Activated CD4-positive, alpha-beta T cell treated with anti-CD3 and anti-CD28 coated beads, Interleukin-2, amount 10 ng/mL, durations not matched to agents 24 days and 14 days (primary cell): ENCODE measurements around the gene SEC11A. TPM values are rescaled to one million over a fixed set of nuclear protein-coding genes. Genes with fewer than 3 reads are reported as not detected.
A peak's percentile ranks its signal among the peaks of the same experiment; 100 is the strongest.
"Not testable (repeated sequence)": the region's sequence is repeated elsewhere in the genome, so short reads cannot be mapped to it uniquely, and the experiment has no call there.

Source experiments
- DNase-seq: peaks from one replicate; pipeline ENCODE4 v3.0.0; 2022
- H3K27ac Mint-ChIP-seq: one replicate; pipeline ENCODE4 v1.8.0; 2022; ENCODE audit warnings: mild to moderate bottlenecking, mixed read lengths
- H3K27me3 Mint-ChIP-seq: one replicate; pipeline ENCODE4 v1.8.0; 2022; ENCODE audit warnings: mixed read lengths
- H3K36me3 Mint-ChIP-seq: one replicate; pipeline ENCODE4 v1.8.0; 2022; ENCODE audit warnings: low read depth, mild to moderate bottlenecking, mixed read lengths
- H3K4me1 Mint-ChIP-seq: one replicate; pipeline ENCODE4 v1.8.0; 2021; ENCODE audit warnings: mixed read lengths
- H3K4me3 Mint-ChIP-seq: one replicate; pipeline ENCODE4 v1.8.0; 2022; ENCODE audit warnings: mild to moderate bottlenecking, moderate library complexity, mixed read lengths
- H3K9me3 Mint-ChIP-seq: one replicate; pipeline ENCODE4 v1.8.0; 2021; ENCODE audit warnings: mixed read lengths
- intact Hi-C: fragments of 100-400 bp; cut with micrococcal nuclease; formaldehyde crosslinking; loops from one replicate; pipeline ENCODE4 v1.15.1; 2023
- total RNA-seq: library from RNA; stranded (reverse); gene quantifications from 2 replicates; pipeline ENCODE4 v1.2.3, GENCODE V29; 2022

The SEC11A gene
- 101 and 108 TPM in 2 replicates for total RNA-seq

DNA sequence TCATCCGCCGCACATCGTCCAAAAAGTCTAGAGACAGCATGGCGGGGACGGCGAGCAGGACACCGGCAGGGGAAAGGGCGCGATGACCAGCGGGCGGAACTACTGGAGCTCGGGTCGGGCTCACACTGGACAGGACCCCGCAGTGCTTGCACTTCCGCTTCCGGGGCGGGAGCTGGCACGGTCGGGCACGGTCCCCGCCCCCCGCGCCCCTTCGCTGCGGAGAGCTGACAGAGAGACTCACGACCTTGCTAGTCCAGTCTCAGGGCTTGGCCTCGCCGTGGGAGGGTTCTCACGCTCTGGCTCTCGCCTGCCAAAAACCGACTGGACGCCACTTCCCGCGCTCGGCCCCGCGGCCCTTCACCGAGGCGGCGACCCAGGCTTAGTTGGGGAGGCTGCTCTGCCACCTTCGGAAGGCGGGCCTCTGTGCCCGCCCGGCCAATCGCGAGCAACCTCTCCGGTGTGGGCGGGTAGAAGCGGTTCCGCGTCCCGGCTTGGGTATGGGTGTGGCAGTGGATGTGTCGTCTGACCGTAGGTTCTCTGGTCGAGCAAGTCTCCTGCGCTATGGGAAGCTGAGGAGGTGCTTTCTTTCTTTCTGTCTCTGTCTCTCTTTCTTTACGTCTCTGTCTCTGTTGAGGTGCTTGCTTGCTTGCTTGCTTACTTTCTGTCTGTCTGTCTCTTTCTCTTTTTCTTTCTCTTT, at the start of gene SEC11A:
SEC11A (minus strand) TSS at position 104 of the 697 bp plus-strand sequence; CDS start at position 40, 64 bp downstream.
- Mint-ChIP-seq H3K9me3 (no peaks in the 10 kb centered on the region), H3K27ac (peak within 1 kb of the TSS; percentile 91), H3K36me3 (peaks cover 13% of the 10 kb centered on the region), H3K4me3 (peak within 1 kb of the TSS; percentile 89), H3K4me1 (peaks cover 42% of the 10 kb centered on the region), H3K27me3 (no peaks in the 10 kb centered on the region)
- intact Hi-C loops, result loop anchor here (1.0 to 10.0 kb wide), 5 partner anchors 19 to 269 kb away; partner anchors contain the start of genes PDE8A, WDR73 and ZSCAN2
- DNase-seq, result peak; percentile 97

- intact Hi-C loops, result no loop called here
- Mint-ChIP-seq H3K4me3 (no peak overlapping the region), H3K4me1 (peaks cover 29% of the 10 kb centered on the region), H3K9me3 (no peaks in the 10 kb centered on the region), H3K27ac (peak overlapping the region; percentile 7), H3K36me3 (peaks cover 45% of the 10 kb centered on the region), H3K27me3 (no peaks in the 10 kb centered on the region)
- no peak for DNase-seq
Measured at GRCh38 chr15:84765675-84766074, 49.7 kb upstream of the SEC11A start.

DNA sequence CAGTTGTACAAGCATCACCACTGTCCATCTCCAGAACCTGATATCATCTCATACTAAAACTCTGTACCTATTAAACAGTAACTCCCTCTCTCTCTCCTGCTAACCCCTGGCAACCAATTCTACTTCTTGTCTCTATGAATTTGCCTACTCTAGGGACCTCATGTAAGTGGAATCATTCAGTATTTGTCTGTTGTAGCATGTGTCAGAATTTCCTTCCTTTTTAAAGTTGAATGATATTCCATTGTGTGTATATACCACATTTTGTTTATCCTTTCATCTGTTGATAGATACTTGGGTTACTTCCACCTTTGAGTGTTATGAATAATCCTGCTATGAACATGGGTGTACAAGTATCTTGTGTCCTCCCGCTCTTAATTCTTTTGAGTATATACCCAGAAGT, 49.0 kb upstream of the SEC11A start:
- DNase-seq, result no peak
- Mint-ChIP-seq H3K27ac (peak overlapping the region; percentile 35), H3K27me3 (no peaks in the 10 kb centered on the region), H3K9me3 (no peaks in the 10 kb centered on the region), H3K4me3 (no peak overlapping the region), H3K36me3 (peaks cover 42% of the 10 kb centered on the region), H3K4me1 (peaks cover 27% of the 10 kb centered on the region)
- intact Hi-C loops, result no loop called here

- Mint-ChIP-seq H3K9me3 (no peaks in the 10 kb centered on the region), H3K27me3 (no peaks in the 10 kb centered on the region), H3K4me1 (peaks cover 24% of the 10 kb centered on the region), H3K4me3 (no peak overlapping the region), H3K36me3 (peaks cover 39% of the 10 kb centered on the region), H3K27ac (peak overlapping the region; percentile 35)
- DNase-seq, result no peak
- intact Hi-C loops, result no loop called here
Measured at GRCh38 chr15:84764585-84764984, 48.6 kb upstream of the SEC11A start.

- no peak overlapping the region for H3K27ac Mint-ChIP-seq
- no peak for DNase-seq
- peaks cover 26% of the 10 kb centered on the region for H3K36me3 Mint-ChIP-seq
- no peaks in the 10 kb centered on the region for H3K27me3 Mint-ChIP-seq
- intact Hi-C loops, result loop anchor here (1.0 kb wide), 1 partner anchor 94 kb away; no protein-coding TSS in a partner anchor
- H3K9me3 Mint-ChIP-seq, result no peaks in the 10 kb centered on the region
- H3K4me3 Mint-ChIP-seq, result no peak overlapping the region
- H3K4me1 Mint-ChIP-seq, result peaks cover 21% of the 10 kb centered on the region
Measured at GRCh38 chr15:84762840-84763572, 47.1 kb upstream of the SEC11A start.

- DNase-seq, result peak; percentile 66
- Mint-ChIP-seq H3K36me3 (peaks cover 16% of the 10 kb centered on the region), H3K27me3 (no peaks in the 10 kb centered on the region), H3K27ac (no peak overlapping the region), H3K4me3 (no peak overlapping the region), H3K4me1 (peaks cover 21% of the 10 kb centered on the region), H3K9me3 (no peaks in the 10 kb centered on the region)
- intact Hi-C loops, result loop anchor here (1.0 to 2.0 kb wide), 4 partner anchors 12 to 92 kb away; no protein-coding TSS in a partner anchor
Measured at GRCh38 chr15:84761607-84762131, 45.7 kb upstream of the SEC11A start.

DNA sequence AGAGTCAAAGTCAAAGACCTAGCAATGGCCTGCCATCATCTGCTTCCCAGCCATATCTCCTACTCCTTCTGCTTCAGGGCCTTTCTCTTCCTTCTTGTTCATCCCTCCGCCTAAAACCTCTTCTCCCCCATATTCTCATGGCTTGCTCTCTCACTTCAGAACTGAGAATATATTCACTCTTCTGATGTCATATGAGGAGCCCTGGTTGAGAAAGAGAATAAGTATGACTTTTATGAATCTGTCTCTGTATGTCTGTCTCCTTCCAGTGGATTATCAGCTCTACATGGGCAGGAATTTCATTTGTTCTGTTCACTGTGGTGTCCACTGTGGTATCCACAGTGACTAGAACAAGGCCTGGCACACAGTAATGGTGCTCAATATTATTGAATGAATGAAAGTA, 44.3 kb upstream of the SEC11A start:
- no peak for DNase-seq
- H3K4me1 Mint-ChIP-seq, result peaks cover 25% of the 10 kb centered on the region
- no peak overlapping the region for H3K4me3 Mint-ChIP-seq
- H3K27ac Mint-ChIP-seq, result no peak overlapping the region
- intact Hi-C loops, result loop anchor here (2.0 kb wide), 1 partner anchor 47 kb away; no protein-coding TSS in a partner anchor
- peaks cover 12% of the 10 kb centered on the region for H3K36me3 Mint-ChIP-seq
- no peaks in the 10 kb centered on the region for H3K27me3 Mint-ChIP-seq
- no peaks in the 10 kb centered on the region for H3K9me3 Mint-ChIP-seq

- no peak overlapping the region for H3K4me3 Mint-ChIP-seq
- no peaks in the 10 kb centered on the region for H3K27me3 Mint-ChIP-seq
- intact Hi-C loops, result no loop called here
- no peak overlapping the region for H3K27ac Mint-ChIP-seq
- DNase-seq, result no peak
- H3K9me3 Mint-ChIP-seq, result no peaks in the 10 kb centered on the region
- peaks cover 14% of the 10 kb centered on the region for H3K4me1 Mint-ChIP-seq
- H3K36me3 Mint-ChIP-seq, result peaks cover 7% of the 10 kb centered on the region
Measured at GRCh38 chr15:84759018-84759417, 43.1 kb upstream of the SEC11A start.

DNA sequence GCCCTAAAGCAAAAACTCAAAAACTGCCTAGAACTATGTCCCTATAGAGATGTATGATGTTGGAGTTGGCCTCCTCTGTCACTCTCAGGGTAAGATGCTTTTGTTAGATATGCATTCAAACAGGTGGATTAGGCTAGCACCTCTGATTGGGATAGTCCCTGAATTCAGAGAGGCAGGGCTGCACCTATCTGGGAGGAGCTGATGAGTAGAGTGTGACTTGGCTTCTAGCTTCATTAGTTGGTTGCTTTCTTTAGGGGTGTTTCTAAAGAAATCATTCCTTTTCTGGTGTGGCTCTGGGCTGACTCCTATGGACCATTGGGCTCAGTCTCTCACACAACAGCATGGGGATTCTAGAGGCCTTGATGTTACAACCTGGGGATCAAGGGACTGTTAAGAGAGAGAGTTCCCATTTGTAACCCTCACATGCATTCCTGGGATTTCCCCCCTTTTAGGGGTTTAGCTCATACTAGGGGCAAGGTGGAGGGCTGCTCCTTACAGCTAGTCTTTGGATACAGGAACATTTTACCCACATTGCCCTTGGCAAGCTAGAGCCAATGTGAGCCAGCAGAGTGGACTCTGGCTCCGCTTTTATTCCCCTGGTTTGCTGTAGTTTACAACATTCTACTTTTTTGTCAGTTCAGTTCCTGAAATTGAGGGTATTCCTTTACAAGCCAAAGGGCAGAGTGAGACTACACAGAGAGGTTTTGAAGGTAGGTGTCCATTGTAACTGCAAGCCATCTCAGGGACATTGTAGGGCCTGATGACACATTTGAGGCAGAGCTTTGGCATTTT, 40.0 kb upstream of the SEC11A start:
- Mint-ChIP-seq H3K27ac (peak overlapping the region; percentile 30), H3K4me1 (peaks cover 27% of the 10 kb centered on the region), H3K27me3 (no peaks in the 10 kb centered on the region), H3K4me3 (no peak overlapping the region), H3K36me3 (peaks cover 20% of the 10 kb centered on the region), H3K9me3 (no peaks in the 10 kb centered on the region)
- intact Hi-C loops, result no loop called here
- no peak for DNase-seq

DNA sequence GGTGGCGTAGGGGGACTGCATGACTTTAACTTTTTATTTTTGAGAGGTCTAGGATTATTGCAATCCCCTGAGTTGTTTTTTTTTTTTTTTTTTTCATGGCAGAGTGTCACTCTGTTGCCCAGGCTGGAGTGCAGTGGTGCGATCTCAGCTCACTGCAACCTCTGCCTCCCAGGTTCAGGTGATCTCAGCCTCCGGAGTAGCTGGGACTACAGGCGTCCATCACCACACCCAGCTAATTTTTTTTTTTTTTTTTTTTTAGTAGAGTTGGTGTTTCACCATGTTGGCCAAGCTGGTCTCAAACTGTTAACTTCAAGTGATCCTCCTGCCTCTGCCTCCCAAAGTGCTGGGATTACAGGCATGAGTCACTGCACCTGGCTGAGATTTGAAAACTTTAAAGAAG, 39.0 kb upstream of the SEC11A start:
- H3K4me1 Mint-ChIP-seq, result peaks cover 33% of the 10 kb centered on the region
- H3K36me3 Mint-ChIP-seq, result peaks cover 22% of the 10 kb centered on the region
- H3K27ac Mint-ChIP-seq, intact Hi-C loops, H3K9me3 Mint-ChIP-seq, H3K27me3 Mint-ChIP-seq, H3K4me3 Mint-ChIP-seq, DNase-seq: not testable (repeated sequence)

- no peak overlapping the region for H3K27ac Mint-ChIP-seq
- H3K36me3 Mint-ChIP-seq, result peaks cover 26% of the 10 kb centered on the region
- H3K4me1 Mint-ChIP-seq, result peaks cover 40% of the 10 kb centered on the region
- H3K4me3 Mint-ChIP-seq, result no peak overlapping the region
- H3K27me3 Mint-ChIP-seq, result no peaks in the 10 kb centered on the region
- no peak for DNase-seq
- intact Hi-C loops, result no loop called here
- no peaks in the 10 kb centered on the region for H3K9me3 Mint-ChIP-seq
Measured at GRCh38 chr15:84752700-84753099, 36.8 kb upstream of the SEC11A start.

DNA sequence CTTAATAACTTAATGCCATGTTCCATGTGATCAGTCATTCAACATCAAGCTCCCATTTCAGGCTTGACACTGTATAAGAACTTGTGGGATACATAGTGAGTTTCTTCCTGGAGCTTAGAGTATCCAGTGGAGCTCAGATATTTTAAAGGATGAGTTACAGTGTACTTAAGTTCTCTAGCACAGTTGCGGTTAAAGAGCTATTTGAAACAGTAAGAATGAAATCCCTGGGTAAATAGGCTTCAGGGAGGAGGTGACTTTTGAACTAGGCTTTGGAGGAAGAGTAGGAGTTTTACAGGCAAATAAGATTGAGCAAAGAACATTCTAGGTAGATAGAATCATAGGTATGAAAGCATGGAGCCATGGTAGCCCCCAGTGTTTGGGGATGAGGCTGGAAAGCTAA, 36.3 kb upstream of the SEC11A start:
- DNase-seq, result no peak
- intact Hi-C loops, result no loop called here
- H3K4me1 Mint-ChIP-seq, result peaks cover 45% of the 10 kb centered on the region
- H3K27ac Mint-ChIP-seq, result peak overlapping the region; percentile 7
- H3K9me3 Mint-ChIP-seq, result no peaks in the 10 kb centered on the region
- no peaks in the 10 kb centered on the region for H3K27me3 Mint-ChIP-seq
- H3K36me3 Mint-ChIP-seq, result peaks cover 30% of the 10 kb centered on the region
- H3K4me3 Mint-ChIP-seq, result no peak overlapping the region

DNA sequence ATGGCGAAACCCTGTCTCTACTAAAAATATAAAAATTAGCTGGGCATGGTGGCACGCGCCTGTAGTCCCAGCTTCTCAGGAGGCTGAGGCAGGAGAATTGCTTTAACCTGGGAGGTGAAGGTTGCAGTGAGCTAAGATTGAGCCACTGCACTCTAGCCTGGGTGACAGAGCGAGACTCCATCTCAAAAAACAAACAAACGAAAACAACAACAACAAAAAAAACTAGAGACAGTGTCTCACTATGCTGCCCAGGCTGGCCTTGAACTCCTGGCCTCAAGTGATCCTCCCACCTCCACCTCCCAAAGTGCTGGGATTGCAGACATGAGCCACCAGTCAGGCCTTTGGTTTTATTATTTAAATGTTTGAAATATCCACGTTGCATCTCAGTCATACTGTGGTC, 35.8 kb upstream of the SEC11A start:
- H3K9me3 Mint-ChIP-seq, intact Hi-C loops, H3K27ac Mint-ChIP-seq, H3K4me3 Mint-ChIP-seq, DNase-seq, H3K27me3 Mint-ChIP-seq: not testable (repeated sequence)
- Mint-ChIP-seq H3K4me1 (peaks cover 46% of the 10 kb centered on the region), H3K36me3 (peaks cover 31% of the 10 kb centered on the region)
